Right atrium auricular region (tissue), 2 donors: ENCODE measurements around the gene CDK5. TPM values are rescaled to one million over a fixed set of nuclear protein-coding genes. Genes with fewer than 3 reads are reported as not detected.
"Not testable (repeated sequence)": the region's sequence is repeated elsewhere in the genome, so short reads cannot be mapped to it uniquely, and the experiment has no call there.

Source experiments
- DNase-seq: peaks from one replicate; pipeline ENCODE4 v3.0.0-alpha.2; 2019; ENCODE audit warnings: low spot score
- H3K27ac ChIP-seq, 2 donors: fragments of 200-600 bp; sonication (generic); 1 replicate in 1 of 2; 2 replicates in 1 of 2; pipeline ENCODE4 v1.5.1; 2016 to 2019
- H3K27me3 ChIP-seq, 2 donors: fragments of 200-600 bp; sonication (generic); one replicate each; pipeline versions ENCODE4 v1.5.1 to v1.6.0; 2017 to 2019
- H3K36me3 ChIP-seq: fragments of 200-600 bp; sonication (generic); one replicate; pipeline ENCODE4 v1.5.1; 2016
- H3K4me1 ChIP-seq, 2 donors: fragments of 200-600 bp; sonication (generic); one replicate each; pipeline versions ENCODE4 v1.5.1 to v1.6.0; 2017 to 2019
- H3K4me3 ChIP-seq, 2 donors: fragments of 200-600 bp; sonication (generic); 1 replicate in 1 of 2; 2 replicates in 1 of 2; pipeline ENCODE4 v1.5.1; 2017 to 2019; ENCODE audit warnings: mild to moderate bottlenecking in 1 of 2, moderate library complexity in 1 of 2
- H3K9me3 ChIP-seq, 2 donors: fragments of 200-600 bp; sonication (generic); one replicate each; pipeline ENCODE4 v1.5.1; 2019
- CTCF ChIP-seq, 2 donors: fragments of 200-600 bp; sonication (generic); IDR thresholded peaks; one replicate each; pipeline ENCODE4 v1.5.1; 2019; ENCODE audit warnings: antibody characterized with exemption in 2 of 2
- total RNA-seq, 2 donors: library from RNA; depleted of rRNA; stranded (reverse); fragments of >200 nt; gene quantifications; one replicate each; pipeline ENCODE4 v1.1.0, GENCODE V29; 2016

The CDK5 gene
- total RNA-seq, 2 donors from 2014 or later = 4.4 to 4.9 TPM

- Histone ChIP-seq H3K9me3 (no peaks in the 10 kb centered on the region), H3K27ac (no peak overlapping the region), H3K36me3 (peaks cover 25% of the 10 kb centered on the region), H3K27me3 (no peaks in the 10 kb centered on the region), H3K4me3 (no peak overlapping the region), H3K4me1 (peaks cover 0 to 18% of the 10 kb centered on the region in 2 donors)
- no peak for TF ChIP-seq CTCF (IDR thresholded peaks at IDR 0.05)
- no peak for DNase-seq
These were observed 23.8 kb downstream of the CDK5 start for GRCh38 chr7:151033864-151034249.

- Histone ChIP-seq H3K27me3 (no peaks in the 10 kb centered on the region), H3K4me3 (no peak overlapping the region), H3K9me3 (no peaks in the 10 kb centered on the region), H3K36me3 (peaks cover 25% of the 10 kb centered on the region), H3K27ac (no peak overlapping the region), H3K4me1 (peaks cover 0 to 12% of the 10 kb centered on the region in 2 donors)
- TF ChIP-seq CTCF (IDR thresholded peaks at IDR 0.05) = no peak
- DNase-seq = no peak
These were observed 24.5 kb downstream of the CDK5 start for GRCh38 chr7:151032936-151033863.

GRCh38 chr7:151031011-151031410 is 26.7 kb downstream of the CDK5 start:
- H3K9me3 ChIP-seq = no peaks in the 10 kb centered on the region
- no peaks in the 10 kb centered on the region for H3K27me3 ChIP-seq
- H3K36me3 ChIP-seq = peaks cover 12% of the 10 kb centered on the region
- no peak overlapping the region for H3K4me3 ChIP-seq
- peaks cover 0 to 15% of the 10 kb centered on the region in 2 donors for H3K4me1 ChIP-seq
- H3K27ac ChIP-seq = no peak overlapping the region
- DNase-seq = no peak
- no peak for TF ChIP-seq CTCF (IDR thresholded peaks at IDR 0.05)

GRCh38 chr7:151028948-151029501 is 28.7 kb downstream of the CDK5 start:
- H3K27ac ChIP-seq = peak overlapping the region; percentile 77 to 87
- no peak for TF ChIP-seq CTCF (IDR thresholded peaks at IDR 0.05)
- H3K36me3 ChIP-seq = no peaks in the 10 kb centered on the region
- H3K27me3 ChIP-seq = no peaks in the 10 kb centered on the region
- H3K9me3 ChIP-seq = no peaks in the 10 kb centered on the region
- peaks cover 0 to 15% of the 10 kb centered on the region in 2 donors for H3K4me1 ChIP-seq
- H3K4me3 ChIP-seq = peak overlapping the region; percentile 57 to 72
- DNase-seq = no peak

- Histone ChIP-seq H3K36me3 (no peaks in the 10 kb centered on the region), H3K9me3 (no peaks in the 10 kb centered on the region), H3K4me3 (peak within 1 kb of the TSS; percentile 57 to 72), H3K27ac (peak within 1 kb of the TSS; percentile 77 to 87), H3K27me3 (no peaks in the 10 kb centered on the region), H3K4me1 (peaks cover 0 to 15% of the 10 kb centered on the region in 2 donors)
- peak; percentile 23 to 67 for TF ChIP-seq CTCF (IDR thresholded peaks at IDR 0.05)
- peak; percentile 99 for DNase-seq
These were observed 29.4 kb downstream of the CDK5 start, which contains the start of gene ABCB8 for GRCh38 chr7:151028131-151028947. ABCB8 (plus strand) TSS chr7:151028450; CDS start chr7:151028516, 66 bp downstream.

GRCh38 chr7:151027728-151028130 is 30.0 kb downstream of the CDK5 start:
- H3K36me3 ChIP-seq, H3K9me3 ChIP-seq, DNase-seq, H3K27me3 ChIP-seq: not testable (repeated sequence)
- H3K27ac ChIP-seq = peak overlapping the region; percentile 77 to 87
- peak overlapping the region; percentile 57 to 72 for H3K4me3 ChIP-seq
- H3K4me1 ChIP-seq = peaks cover 0 to 15% of the 10 kb centered on the region in 2 donors

- Histone ChIP-seq H3K4me1 (peaks cover 0 to 15% of the 10 kb centered on the region in 2 donors), H3K4me3 (peak overlapping the region in 1 of 2 donors; percentile 57), H3K27ac (peak overlapping the region; percentile 77 to 87)
- not testable (repeated sequence) for DNase-seq, H3K36me3 ChIP-seq, H3K9me3 ChIP-seq, H3K27me3 ChIP-seq
These were observed 30.6 kb downstream of the CDK5 start for GRCh38 chr7:151026771-151027727.
